Nephron progenitor cell (in vitro differentiated cells): ENCODE measurements around the gene FITM1.
A peak's percentile ranks its signal among the peaks of the same experiment; 100 is the strongest.

Experiments used
- DNase-seq: peaks from one replicate; pipeline ENCODE4 v3.0.0; 2021
- H3K27ac Mint-ChIP-seq: 2 replicates; pipeline ENCODE4 v1.8.0; 2021; ENCODE audit warnings: mild to moderate bottlenecking, moderate library complexity, mixed read lengths
- H3K27me3 Mint-ChIP-seq: 2 replicates; pipeline ENCODE4 v1.8.0; 2021; ENCODE audit warnings: mild to moderate bottlenecking, low read depth, mixed read lengths; ENCODE audit not compliant: poor library complexity
- H3K36me3 Mint-ChIP-seq: 2 replicates; pipeline ENCODE4 v1.8.0; 2021; ENCODE audit warnings: low read depth, mixed read lengths
- H3K4me1 Mint-ChIP-seq: 2 replicates; pipeline ENCODE4 v1.8.0; 2021; ENCODE audit warnings: mixed read lengths
- H3K4me3 Mint-ChIP-seq: 2 replicates; pipeline ENCODE4 v1.8.0; 2021; ENCODE audit warnings: mild to moderate bottlenecking, moderate library complexity, mixed read lengths
- H3K9me3 Mint-ChIP-seq: 2 replicates; pipeline ENCODE4 v1.8.0; 2021; ENCODE audit warnings: mild to moderate bottlenecking, moderate library complexity, mixed read lengths
- CTCF ChIP-seq: fragments of 200-600 bp; sonication (generic); IDR thresholded peaks from 2 replicates; pipeline ENCODE4 v1.5.0; 2021; ENCODE audit warnings: antibody characterized with exemption

FITM1 gene

GRCh38 chr14:24157331-24157730 is 26.9 kb downstream of the FITM1 start:
- TF ChIP-seq CTCF: no peak
- Mint-ChIP-seq H3K4me1 (peaks cover 21% of the 10 kb centered on the region), H3K4me3 (no peak overlapping the region), H3K27ac (peak overlapping the region; percentile 39), H3K9me3 (no peaks in the 10 kb centered on the region), H3K27me3 (no peaks in the 10 kb centered on the region), H3K36me3 (peaks cover 48% of the 10 kb centered on the region)
- DNase-seq: no peak

GRCh38 chr14:24159777-24160498 is 29.5 kb downstream of the FITM1 start:
- peaks cover 30% of the 10 kb centered on the region for H3K4me1 Mint-ChIP-seq
- no peak for DNase-seq
- TF ChIP-seq CTCF: no peak
- H3K27me3 Mint-ChIP-seq: no peaks in the 10 kb centered on the region
- H3K9me3 Mint-ChIP-seq: no peaks in the 10 kb centered on the region
- no peak overlapping the region for H3K27ac Mint-ChIP-seq
- H3K4me3 Mint-ChIP-seq: no peak overlapping the region
- peaks cover 42% of the 10 kb centered on the region for H3K36me3 Mint-ChIP-seq

- no peak overlapping the region for H3K27ac Mint-ChIP-seq
Measured at GRCh38 chr14:24160499-24160849, 30.0 kb downstream of the FITM1 start.

GRCh38 chr14:24160850-24161804 is 30.7 kb downstream of the FITM1 start, which contains the start of gene IRF9:
TSS of gene IRF9 (plus strand) at chr14:24161265. CDS start at chr14:24162145, 880 bp downstream.
- peak within 1 kb of the TSS; percentile 91 for H3K4me3 Mint-ChIP-seq
- H3K27me3 Mint-ChIP-seq: no peaks in the 10 kb centered on the region
- TF ChIP-seq CTCF: peak; percentile 90
- peak within 1 kb of the TSS; percentile 99 for H3K27ac Mint-ChIP-seq
- DNase-seq: peak; percentile 99
- no peaks in the 10 kb centered on the region for H3K9me3 Mint-ChIP-seq
- peaks cover 30% of the 10 kb centered on the region for H3K4me1 Mint-ChIP-seq
- peaks cover 45% of the 10 kb centered on the region for H3K36me3 Mint-ChIP-seq

More at GRCh38 chr14:24160499-24160849, 30.0 kb downstream of the FITM1 start:
- TF ChIP-seq CTCF: no peak
- no peaks in the 10 kb centered on the region for H3K9me3 Mint-ChIP-seq
- H3K27me3 Mint-ChIP-seq: no peaks in the 10 kb centered on the region
- DNase-seq: no peak
- no peak overlapping the region for H3K4me3 Mint-ChIP-seq
- peaks cover 30% of the 10 kb centered on the region for H3K4me1 Mint-ChIP-seq
- peaks cover 45% of the 10 kb centered on the region for H3K36me3 Mint-ChIP-seq

GRCh38 chr14:24162093-24162492 is 31.6 kb downstream of the FITM1 start:
- DNase-seq: no peak
- peak overlapping the region; percentile 96 for H3K27ac Mint-ChIP-seq
- H3K4me3 Mint-ChIP-seq: peak overlapping the region; percentile 91
- H3K36me3 Mint-ChIP-seq: peaks cover 47% of the 10 kb centered on the region
- peaks cover 30% of the 10 kb centered on the region for H3K4me1 Mint-ChIP-seq
- H3K27me3 Mint-ChIP-seq: no peaks in the 10 kb centered on the region
- TF ChIP-seq CTCF: no peak
- H3K9me3 Mint-ChIP-seq: no peaks in the 10 kb centered on the region
